Activated CD4-positive, alpha-beta memory T cell treated with anti-CD3 and anti-CD28 coated beads, Interleukin-2, amount 10 ng/mL, durations not matched to agents 7 days and 5 days (primary cell): ENCODE results near the gene ENOX1. TPM values are rescaled to one million over a fixed set of nuclear protein-coding genes. Genes with fewer than 3 reads are reported as not detected.

Source experiments
- CTCF ChIA-PET: fragments of 350-600 bp; sonication (Branson Sonifier 250); formaldehyde crosslinking; loops from one replicate; lab custom pipeline; 2021; ENCODE audit warnings: antibody characterized with exemption, inconsistent platforms; lab: Charles Lee
- POLR2A ChIA-PET: fragments of 350-600 bp; sonication (Branson Sonifier 250); formaldehyde crosslinking; loops from one replicate; lab custom pipeline; 2021; ENCODE audit warnings: antibody characterized with exemption; lab: Charles Lee
- DNase-seq: peaks from one replicate; pipeline ENCODE4 v3.0.0-alpha.2; 2020
- H3K27ac Mint-ChIP-seq: one replicate; pipeline ENCODE4 v1.8.0; 2021; ENCODE audit warnings: mild to moderate bottlenecking, mixed read lengths
- H3K27me3 Mint-ChIP-seq: one replicate; pipeline ENCODE4 v1.8.0; 2021; ENCODE audit warnings: mixed read lengths
- H3K36me3 Mint-ChIP-seq: one replicate; pipeline ENCODE4 v1.8.0; 2021; ENCODE audit warnings: low read depth, mixed read lengths
- H3K4me1 Mint-ChIP-seq: one replicate; pipeline ENCODE4 v1.8.0; 2021; ENCODE audit warnings: mixed read lengths
- H3K4me3 Mint-ChIP-seq: one replicate; pipeline ENCODE4 v1.8.0; 2021; ENCODE audit warnings: mild to moderate bottlenecking, mixed read lengths
- H3K9me3 Mint-ChIP-seq: one replicate; pipeline ENCODE4 v1.8.0; 2021; ENCODE audit warnings: mixed read lengths
- total RNA-seq, 2 experiments: library from RNA; stranded (reverse); gene quantifications; one replicate each; pipeline ENCODE4 v1.2.3, GENCODE V29; 2021

The ENOX1 gene
- total RNA-seq, 2 experiments from 2014 or later: 0.25 to 0.38 TPM

DNA sequence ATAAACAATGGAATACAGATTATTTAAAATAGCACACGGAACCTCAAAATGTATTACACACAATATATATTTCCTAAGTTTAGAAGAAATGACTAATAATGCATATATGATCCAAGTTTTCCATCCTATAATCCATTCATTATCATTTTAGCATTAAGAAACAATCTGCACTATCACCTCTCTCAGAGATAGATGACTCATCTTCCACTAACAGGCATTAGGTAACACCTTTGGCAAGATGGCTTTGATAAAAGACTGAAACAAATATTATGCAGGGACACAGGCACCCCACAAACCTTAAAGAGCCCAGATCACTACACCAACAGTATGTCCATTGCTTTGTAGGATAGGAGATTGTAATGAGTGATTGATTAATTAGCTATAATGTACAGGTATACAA is 4.1 kb downstream of the ENOX1 start:
- peaks cover 9% of the 10 kb centered on the region for H3K4me1 Mint-ChIP-seq
- DNase-seq: no peak
- POLR2A ChIA-PET: no interaction called here
- no peaks in the 10 kb centered on the region for H3K9me3 Mint-ChIP-seq
- no peaks in the 10 kb centered on the region for H3K36me3 Mint-ChIP-seq
- H3K27ac Mint-ChIP-seq: no peak overlapping the region
- CTCF ChIA-PET: no interaction called here
- H3K4me3 Mint-ChIP-seq: no peak overlapping the region
- peaks cover 32% of the 10 kb centered on the region for H3K27me3 Mint-ChIP-seq

DNA sequence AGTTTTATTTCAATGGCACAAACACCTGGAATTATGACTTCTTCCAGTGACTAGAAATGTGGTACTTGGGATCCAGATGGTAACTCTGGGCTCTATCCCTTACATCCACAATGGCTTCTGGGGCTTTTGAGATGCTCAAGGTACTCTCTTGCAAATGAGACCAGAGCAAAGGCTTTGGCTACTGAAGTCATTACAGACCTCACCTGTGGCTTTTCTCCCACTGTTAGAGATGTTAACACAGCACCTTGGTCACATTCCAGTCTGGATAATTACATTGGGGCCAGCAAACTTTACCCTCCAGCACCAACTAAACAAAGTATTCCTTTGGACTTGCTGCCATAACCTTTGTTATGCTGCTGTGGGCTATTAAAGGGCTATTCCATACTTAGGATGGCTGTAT is 6.1 kb downstream of the ENOX1 start:
- peaks cover 2% of the 10 kb centered on the region for H3K4me1 Mint-ChIP-seq
- no peaks in the 10 kb centered on the region for H3K9me3 Mint-ChIP-seq
- no peak for DNase-seq
- H3K27me3 Mint-ChIP-seq: peaks cover 22% of the 10 kb centered on the region
- H3K4me3 Mint-ChIP-seq: no peak overlapping the region
- ChIA-PET CTCF (no interaction called here), POLR2A (no interaction called here)
- H3K36me3 Mint-ChIP-seq: no peaks in the 10 kb centered on the region
- H3K27ac Mint-ChIP-seq: no peak overlapping the region

DNA sequence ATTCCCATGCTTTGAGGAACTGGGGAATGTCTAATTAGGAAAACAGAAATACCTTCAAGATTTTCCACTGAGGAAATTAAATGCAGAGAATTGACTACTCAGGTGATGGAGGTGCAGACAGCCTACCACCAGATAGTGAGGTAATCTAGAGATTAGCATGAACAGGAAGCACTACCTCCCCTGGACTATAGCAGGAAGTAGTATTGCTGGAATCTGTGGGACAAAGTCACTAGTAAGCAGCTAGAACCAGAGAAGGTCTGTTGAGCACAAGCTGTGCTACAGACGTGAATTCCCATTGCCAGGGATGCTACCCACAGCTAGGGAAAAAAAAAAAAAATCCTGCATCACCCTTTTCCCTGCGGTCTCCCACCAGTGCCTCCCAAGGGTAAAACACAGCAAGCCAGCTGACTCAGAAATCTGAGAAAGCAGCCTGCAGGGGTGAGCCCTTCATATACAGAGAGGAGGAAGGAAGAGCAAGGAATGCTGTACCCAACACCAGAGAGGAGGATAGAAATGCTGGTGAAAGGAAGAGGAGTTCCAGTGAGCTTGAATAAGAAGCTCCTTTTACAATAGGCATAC is 10.2 kb downstream of the ENOX1 start:
- H3K4me3 Mint-ChIP-seq: no peak overlapping the region
- H3K36me3 Mint-ChIP-seq: no peaks in the 10 kb centered on the region
- DNase-seq: no peak
- H3K27ac Mint-ChIP-seq: no peak overlapping the region
- ChIA-PET CTCF (no interaction called here), POLR2A (interaction anchor here (0.7 kb wide), 1 partner anchor 9 kb away, joined by 3 read pairs; no protein-coding TSS in a partner anchor)
- H3K27me3 Mint-ChIP-seq: peaks cover 12% of the 10 kb centered on the region
- no peaks in the 10 kb centered on the region for H3K4me1 Mint-ChIP-seq
- H3K9me3 Mint-ChIP-seq: no peaks in the 10 kb centered on the region

DNA sequence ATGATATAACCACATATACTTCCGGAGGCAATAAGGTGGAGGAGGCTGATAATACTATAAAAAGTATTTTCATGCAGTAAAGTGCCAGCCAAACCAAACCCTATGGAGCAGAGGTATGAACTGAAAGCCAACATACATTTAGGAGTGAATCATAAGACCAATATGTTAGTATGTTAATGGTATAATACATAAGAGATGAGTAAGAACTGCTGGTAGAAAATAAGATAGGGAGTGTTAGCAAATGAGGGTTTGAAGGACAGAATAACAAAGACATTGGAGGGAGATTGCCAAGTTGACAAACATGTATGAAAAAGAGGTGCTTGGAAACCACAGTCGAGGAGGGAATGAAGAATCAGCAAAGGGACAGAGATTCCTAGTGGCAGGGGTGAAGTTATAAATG is 10.8 kb downstream of the ENOX1 start:
- no peaks in the 10 kb centered on the region for H3K36me3 Mint-ChIP-seq
- no peak overlapping the region for H3K27ac Mint-ChIP-seq
- no peaks in the 10 kb centered on the region for H3K4me1 Mint-ChIP-seq
- H3K9me3 Mint-ChIP-seq: no peaks in the 10 kb centered on the region
- ChIA-PET CTCF (no interaction called here), POLR2A (no interaction called here)
- no peak for DNase-seq
- H3K4me3 Mint-ChIP-seq: no peak overlapping the region
- peaks cover 11% of the 10 kb centered on the region for H3K27me3 Mint-ChIP-seq

DNA sequence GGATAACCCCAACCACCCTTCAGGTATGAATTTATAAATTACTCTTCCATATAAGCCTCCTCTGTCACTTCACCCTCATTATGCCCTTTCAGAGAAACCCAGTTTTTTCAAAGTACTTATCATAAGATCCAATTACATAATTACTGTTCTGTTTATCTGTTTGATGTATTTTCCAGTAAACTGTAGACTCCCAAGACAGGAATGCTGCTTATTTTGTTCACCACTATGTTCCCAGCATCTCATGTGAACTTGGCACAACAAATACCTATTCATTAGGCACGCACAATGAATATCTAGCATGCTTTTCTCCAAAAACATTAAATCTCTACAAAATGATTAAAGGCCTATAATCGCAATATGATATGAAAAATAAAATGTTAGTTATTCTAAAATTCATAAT is 13.2 kb downstream of the ENOX1 start:
- peaks cover 12% of the 10 kb centered on the region for H3K27me3 Mint-ChIP-seq
- ChIA-PET CTCF (no interaction called here), POLR2A (no interaction called here)
- H3K36me3 Mint-ChIP-seq: no peaks in the 10 kb centered on the region
- no peaks in the 10 kb centered on the region for H3K9me3 Mint-ChIP-seq
- H3K4me3 Mint-ChIP-seq: no peak overlapping the region
- DNase-seq: no peak
- H3K4me1 Mint-ChIP-seq: no peaks in the 10 kb centered on the region
- no peak overlapping the region for H3K27ac Mint-ChIP-seq

DNA sequence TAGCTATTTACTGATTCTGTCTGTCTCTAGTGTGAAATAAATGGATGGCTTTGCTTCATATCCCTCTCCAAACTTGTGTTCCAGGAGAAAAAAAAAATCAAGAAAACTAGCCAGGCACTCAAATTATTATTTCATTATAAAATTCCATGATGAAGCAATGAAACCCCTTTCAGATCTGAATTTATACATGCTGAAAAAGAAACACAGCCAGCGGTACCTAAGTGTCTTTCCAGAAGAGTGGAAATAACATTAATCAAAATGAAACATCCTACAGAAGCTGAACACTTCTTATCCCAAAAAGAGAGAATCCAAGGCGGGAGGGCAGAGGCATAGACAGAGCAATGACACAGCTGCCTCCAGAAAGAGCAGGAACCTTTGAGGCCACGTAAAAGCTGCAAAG is 15.9 kb downstream of the ENOX1 start:
- no peak overlapping the region for H3K27ac Mint-ChIP-seq
- H3K27me3 Mint-ChIP-seq: peaks cover 12% of the 10 kb centered on the region
- H3K36me3 Mint-ChIP-seq: no peaks in the 10 kb centered on the region
- CTCF ChIA-PET: no interaction called here
- POLR2A ChIA-PET: no interaction called here
- H3K4me1 Mint-ChIP-seq: no peaks in the 10 kb centered on the region
- H3K4me3 Mint-ChIP-seq: no peak overlapping the region
- DNase-seq: no peak
- H3K9me3 Mint-ChIP-seq: no peaks in the 10 kb centered on the region

DNA sequence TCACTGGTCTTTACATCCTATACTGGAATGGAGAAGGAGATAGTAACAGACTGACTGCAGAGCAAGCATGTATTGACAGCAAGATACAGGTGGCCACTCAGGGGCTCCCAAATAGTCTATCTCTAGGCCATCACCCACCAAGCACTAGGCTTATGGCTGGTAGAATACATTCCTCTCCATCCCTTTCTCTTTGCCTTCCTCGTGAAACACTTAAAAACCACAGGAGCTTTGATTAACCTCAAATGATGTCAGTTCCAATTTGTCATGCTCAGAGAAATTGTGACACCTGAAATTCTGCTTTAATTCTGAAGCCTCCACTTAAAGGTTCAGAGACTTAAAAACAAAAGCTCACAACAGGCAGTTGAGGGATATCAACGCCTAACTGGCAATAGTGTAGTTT is 17.2 kb downstream of the ENOX1 start:
- no peak for DNase-seq
- CTCF ChIA-PET: no interaction called here
- POLR2A ChIA-PET: no interaction called here
- Mint-ChIP-seq H3K27ac (no peak overlapping the region), H3K27me3 (peaks cover 12% of the 10 kb centered on the region), H3K4me1 (no peaks in the 10 kb centered on the region), H3K4me3 (no peak overlapping the region), H3K9me3 (no peaks in the 10 kb centered on the region), H3K36me3 (no peaks in the 10 kb centered on the region)

DNA sequence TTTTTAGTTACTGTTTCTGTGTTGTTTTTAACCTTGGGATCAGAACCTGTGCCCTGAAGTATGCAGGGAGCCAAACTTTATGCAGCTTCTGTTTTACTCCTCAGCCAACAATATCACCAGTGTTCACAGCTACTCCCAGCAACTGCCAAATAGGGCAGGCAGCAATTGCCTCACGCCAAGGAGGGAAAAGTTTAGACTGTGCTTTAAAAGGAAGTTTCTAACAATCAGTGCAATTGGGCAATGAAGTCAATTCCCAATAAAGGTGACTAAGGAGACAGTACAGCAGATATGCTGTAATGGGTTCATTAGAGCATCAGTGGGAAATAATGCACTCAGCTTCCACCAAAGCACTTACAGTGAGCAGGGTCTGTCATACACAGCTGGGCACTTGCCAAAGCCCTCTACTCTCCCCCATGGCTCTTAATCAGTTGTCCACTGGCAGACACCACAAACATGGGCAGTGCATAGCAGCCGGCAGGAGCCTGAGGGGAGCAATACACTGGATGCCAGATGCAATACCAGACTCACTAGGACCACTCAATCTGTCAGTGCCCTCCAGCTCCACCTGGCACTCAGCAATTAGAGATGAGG is 19.3 kb downstream of the ENOX1 start:
- Mint-ChIP-seq H3K4me3 (no peak overlapping the region), H3K4me1 (no peaks in the 10 kb centered on the region), H3K36me3 (no peaks in the 10 kb centered on the region), H3K27ac (no peak overlapping the region), H3K9me3 (no peaks in the 10 kb centered on the region), H3K27me3 (peaks cover 6% of the 10 kb centered on the region)
- ChIA-PET POLR2A (no interaction called here), CTCF (no interaction called here)
- no peak for DNase-seq

DNA sequence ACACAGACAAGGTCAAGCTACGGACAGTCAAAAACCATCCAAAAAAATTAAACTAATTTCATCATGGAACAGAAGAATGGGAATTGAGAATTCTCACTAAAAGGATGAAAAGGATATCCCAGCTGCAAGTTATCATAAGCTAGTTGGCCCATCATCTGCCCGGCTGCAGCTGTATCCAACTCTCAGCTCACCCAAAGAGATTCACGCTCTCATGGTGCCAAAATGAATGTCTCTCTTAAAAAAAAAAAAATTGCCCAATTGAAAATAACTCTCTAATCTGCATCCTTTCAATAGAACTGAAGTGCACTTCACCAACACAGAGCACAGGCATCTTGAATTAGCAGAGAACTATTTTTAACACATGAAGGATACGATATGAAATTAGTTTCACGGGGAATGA is 20.0 kb downstream of the ENOX1 start:
- H3K4me1 Mint-ChIP-seq: no peaks in the 10 kb centered on the region
- no peaks in the 10 kb centered on the region for H3K36me3 Mint-ChIP-seq
- H3K9me3 Mint-ChIP-seq: no peaks in the 10 kb centered on the region
- no peak for DNase-seq
- CTCF ChIA-PET: no interaction called here
- POLR2A ChIA-PET: no interaction called here
- peaks cover 6% of the 10 kb centered on the region for H3K27me3 Mint-ChIP-seq
- H3K27ac Mint-ChIP-seq: no peak overlapping the region
- H3K4me3 Mint-ChIP-seq: no peak overlapping the region

DNA sequence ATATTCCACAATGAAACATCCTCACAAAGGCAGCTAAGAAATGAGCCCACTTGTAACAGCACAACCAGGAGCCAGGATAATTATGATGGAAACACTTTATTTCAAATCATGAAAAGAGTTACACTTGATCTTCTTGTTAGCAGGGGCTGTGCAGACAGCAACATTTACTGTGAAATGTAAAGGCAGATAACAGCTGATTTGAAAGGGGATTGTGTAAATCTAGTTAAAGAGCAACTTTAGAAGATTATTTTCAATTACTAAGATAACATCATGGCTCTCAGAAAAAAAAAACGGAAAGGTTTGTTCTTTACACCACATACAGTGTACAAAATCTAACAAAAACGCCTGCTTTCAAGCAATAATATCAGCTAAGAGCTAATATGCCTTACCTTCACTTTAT is 22.4 kb downstream of the ENOX1 start:
- no peaks in the 10 kb centered on the region for H3K36me3 Mint-ChIP-seq
- no peaks in the 10 kb centered on the region for H3K4me1 Mint-ChIP-seq
- peaks cover 5% of the 10 kb centered on the region for H3K27me3 Mint-ChIP-seq
- no peak for DNase-seq
- ChIA-PET CTCF (no interaction called here), POLR2A (no interaction called here)
- H3K9me3 Mint-ChIP-seq: no peaks in the 10 kb centered on the region
- H3K27ac Mint-ChIP-seq: no peak overlapping the region
- H3K4me3 Mint-ChIP-seq: no peak overlapping the region

DNA sequence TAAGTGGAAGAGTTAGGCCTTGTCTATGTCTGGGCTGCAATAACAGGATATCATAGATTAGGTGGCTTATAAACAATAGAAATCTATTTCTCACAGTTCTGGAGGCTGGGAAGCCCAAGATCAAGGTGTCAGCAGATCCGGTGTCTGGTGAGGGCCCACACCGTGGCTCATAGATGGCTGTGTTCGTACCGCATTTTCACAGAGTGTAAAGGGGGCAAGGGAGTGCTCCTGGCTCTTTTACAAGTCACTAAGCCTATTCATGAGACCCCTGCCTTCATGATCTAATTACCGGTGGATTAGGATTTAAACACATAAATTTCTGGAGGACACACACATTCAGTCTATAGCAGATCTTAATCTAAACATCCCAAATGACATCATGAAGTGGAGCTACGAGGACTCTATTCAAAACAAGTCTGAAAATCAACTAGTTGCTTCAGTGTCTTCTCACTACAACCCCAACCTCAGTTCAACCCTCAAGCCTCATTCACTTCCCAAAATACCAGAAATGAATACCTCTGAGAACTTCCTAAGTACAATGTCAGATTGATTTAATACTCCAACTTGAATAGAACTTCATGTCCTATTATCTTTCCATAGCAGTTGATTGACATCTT is 23.5 kb downstream of the ENOX1 start:
- H3K36me3 Mint-ChIP-seq: no peaks in the 10 kb centered on the region
- ChIA-PET POLR2A (no interaction called here), CTCF (no interaction called here)
- DNase-seq: no peak
- H3K27ac Mint-ChIP-seq: no peak overlapping the region
- no peak overlapping the region for H3K4me3 Mint-ChIP-seq
- H3K4me1 Mint-ChIP-seq: no peaks in the 10 kb centered on the region
- H3K27me3 Mint-ChIP-seq: peaks cover 5% of the 10 kb centered on the region
- no peaks in the 10 kb centered on the region for H3K9me3 Mint-ChIP-seq

DNA sequence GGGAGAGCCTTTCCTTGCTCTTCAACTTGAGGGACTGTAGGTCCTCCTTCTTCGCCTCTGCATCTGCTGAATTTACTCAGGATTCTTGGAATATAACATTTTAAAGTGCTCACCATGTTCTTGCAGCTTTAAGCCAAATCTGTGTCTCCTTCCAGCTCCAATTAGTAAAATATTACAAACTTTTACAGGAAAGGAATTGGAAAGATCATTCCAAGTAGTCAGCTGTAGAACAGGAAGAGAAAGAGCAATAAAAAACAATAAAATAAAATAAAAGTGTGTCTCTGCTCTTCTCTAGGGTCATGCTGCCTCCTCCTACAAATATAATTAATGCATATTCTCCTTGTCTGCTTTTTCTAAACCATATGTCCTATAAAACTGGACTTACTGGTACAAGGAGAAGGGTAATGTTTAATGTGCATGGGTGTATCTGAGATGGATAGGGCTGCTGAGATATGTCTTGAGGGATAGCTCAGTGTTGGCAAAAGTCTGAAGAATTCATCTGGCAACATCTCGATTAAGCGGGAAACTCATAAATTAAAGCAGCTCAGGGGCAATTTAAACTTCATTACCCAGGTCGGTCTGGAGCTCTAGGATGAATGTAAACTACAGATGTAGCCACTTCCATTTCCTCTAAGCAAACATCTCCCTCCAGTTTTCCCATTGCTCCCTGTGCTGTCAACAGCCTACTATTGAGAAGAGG is 25.0 kb downstream of the ENOX1 start:
- H3K27ac Mint-ChIP-seq: no peak overlapping the region
- no peaks in the 10 kb centered on the region for H3K4me1 Mint-ChIP-seq
- H3K36me3 Mint-ChIP-seq: no peaks in the 10 kb centered on the region
- ChIA-PET POLR2A (no interaction called here), CTCF (no interaction called here)
- H3K9me3 Mint-ChIP-seq: no peaks in the 10 kb centered on the region
- H3K4me3 Mint-ChIP-seq: no peak overlapping the region
- no peak for DNase-seq
- peaks cover 1% of the 10 kb centered on the region for H3K27me3 Mint-ChIP-seq

DNA sequence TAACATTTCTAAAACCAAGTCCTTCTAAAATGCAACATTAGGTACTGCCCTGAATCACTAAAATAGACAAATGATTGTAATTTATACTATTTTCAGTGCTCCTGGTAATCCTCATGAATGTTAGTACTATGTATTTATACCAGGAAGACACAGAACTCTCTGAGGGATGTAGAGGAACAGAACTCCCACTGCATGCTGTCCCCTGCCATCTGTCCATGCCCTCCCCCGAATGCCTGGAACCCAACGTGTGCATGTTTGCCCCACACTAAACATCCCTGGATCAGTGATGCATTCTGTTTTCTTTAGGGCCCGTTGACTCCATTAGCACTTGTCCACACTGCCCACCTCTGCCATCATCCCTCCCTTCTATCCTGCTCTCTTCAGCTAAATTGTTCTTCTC is 26.5 kb downstream of the ENOX1 start:
- Mint-ChIP-seq H3K36me3 (no peaks in the 10 kb centered on the region), H3K4me3 (no peak overlapping the region), H3K9me3 (no peaks in the 10 kb centered on the region), H3K27me3 (peaks cover 1% of the 10 kb centered on the region), H3K4me1 (no peaks in the 10 kb centered on the region), H3K27ac (no peak overlapping the region)
- no peak for DNase-seq
- CTCF ChIA-PET: no interaction called here
- POLR2A ChIA-PET: no interaction called here
